ENCODE measurements around the gene HDAC4.

GRCh38 chr2:239058766-239059165 lies 342.1 kb downstream of the HDAC4 start:
- TF ChIP-seq CTCF (conservative IDR thresholded peaks at IDR 0.05; ENCODE audit: low read depth, low read length) (no peak), POLR2A (IDR thresholded peaks at IDR 0.05; ENCODE audit: low read depth, low read length) (no peak)

Data from IMR-90 (cell line).